GM20431 (cell line): ENCODE results near the gene KDM4B.

ENCODE experiments used
- in situ Hi-C: fragments of 300-500 bp; cut with MseI, MboI; formaldehyde crosslinking; loops from one replicate; pipeline ENCODE4 v1.15.0; 2020; ENCODE audit warnings: low sequenced_read_pairs; ENCODE audit not compliant: unreplicated experiment

The KDM4B gene

GRCh38 chr19:5096536-5096935, 127.6 kb downstream of the KDM4B start:
- in situ Hi-C loops = no loop called here

- in situ Hi-C loops = no loop called here
Observed at GRCh38 chr19:5097331-5097930, 128.5 kb downstream of the KDM4B start.

- in situ Hi-C loops = no loop called here
Observed at GRCh38 chr19:5097959-5098623, 129.2 kb downstream of the KDM4B start.

GRCh38 chr19:5098646-5099045, 129.7 kb downstream of the KDM4B start:
- in situ Hi-C loops = no loop called here

- in situ Hi-C loops = no loop called here
Observed at GRCh38 chr19:5099701-5100221, 130.8 kb downstream of the KDM4B start.

- in situ Hi-C loops = no loop called here
Observed at GRCh38 chr19:5101871-5102270, 133.0 kb downstream of the KDM4B start.

- in situ Hi-C loops = no loop called here
Observed at GRCh38 chr19:5102520-5102919, 133.6 kb downstream of the KDM4B start.

- in situ Hi-C loops = no loop called here
Observed at GRCh38 chr19:5103061-5103701, 134.3 kb downstream of the KDM4B start.

- in situ Hi-C loops = no loop called here
Observed at GRCh38 chr19:5103812-5104410, 135.0 kb downstream of the KDM4B start.

GRCh38 chr19:5104871-5105351, 136.0 kb downstream of the KDM4B start:
- in situ Hi-C loops = no loop called here

GRCh38 chr19:5106191-5106726, 137.3 kb downstream of the KDM4B start:
- in situ Hi-C loops = no loop called here

- in situ Hi-C loops = no loop called here
Observed at GRCh38 chr19:5106971-5107370, 138.1 kb downstream of the KDM4B start.

GRCh38 chr19:5107432-5108122, 138.7 kb downstream of the KDM4B start:
- in situ Hi-C loops = no loop called here

GRCh38 chr19:5108123-5108596, 139.2 kb downstream of the KDM4B start:
- in situ Hi-C loops = no loop called here

GRCh38 chr19:5108866-5109265, 140.0 kb downstream of the KDM4B start:
- in situ Hi-C loops = no loop called here

GRCh38 chr19:5109560-5109959, 140.6 kb downstream of the KDM4B start:
- in situ Hi-C loops = no loop called here

GRCh38 chr19:5110546-5110945, 141.6 kb downstream of the KDM4B start:
- in situ Hi-C loops = no loop called here

GRCh38 chr19:5111051-5111450, 142.1 kb downstream of the KDM4B start:
- in situ Hi-C loops = no loop called here

GRCh38 chr19:5112175-5112574, 143.3 kb downstream of the KDM4B start:
- in situ Hi-C loops = no loop called here
